Ishikawa (cell line): ENCODE data around the gene IL17C.

Experiments used
- CREB1 ChIP-seq: IDR thresholded peaks from 2 replicates; pipeline ENCODE4 v1.6.1; 2012; ENCODE audit warnings: low read depth
- EGR1 ChIP-seq: IDR thresholded peaks from 2 replicates; pipeline ENCODE4 v1.6.1; 2012
- EP300 ChIP-seq: IDR thresholded peaks from 2 replicates; pipeline ENCODE4 v1.6.1; 2012; ENCODE audit warnings: borderline replicate concordance
- FOXM1 ChIP-seq: IDR thresholded peaks from 2 replicates; pipeline ENCODE4 v1.6.1; 2012; ENCODE audit warnings: low read depth, borderline replicate concordance
- NFIC ChIP-seq: IDR thresholded peaks from 2 replicates; pipeline ENCODE4 v1.6.1; 2012
- RAD21 ChIP-seq: IDR thresholded peaks from 2 replicates; pipeline ENCODE4 v1.6.1; 2012; ENCODE audit warnings: low read depth
- TAF1 ChIP-seq: IDR thresholded peaks from 2 replicates; pipeline ENCODE4 v1.6.1; 2012; ENCODE audit warnings: low read depth, mild to moderate bottlenecking
- TCF12 ChIP-seq: IDR thresholded peaks from 2 replicates; pipeline ENCODE4 v1.6.1; 2012; ENCODE audit warnings: low read depth
- TEAD4 ChIP-seq: IDR thresholded peaks from 2 replicates; pipeline ENCODE4 v1.6.1; 2012
- YY1 ChIP-seq: IDR thresholded peaks from 2 replicates; pipeline ENCODE4 v1.6.1; 2012; ENCODE audit warnings: low read depth
- ZBTB7A ChIP-seq: IDR thresholded peaks from 2 replicates; pipeline ENCODE4 v1.6.1; 2012; ENCODE audit warnings: low read depth
- TF ChIP-seq, protein P1 (sequence below): IDR thresholded peaks from 2 replicates; pipeline ENCODE4 v1.6.1; 2012
- TF ChIP-seq, protein P2 (sequence below): IDR thresholded peaks from 2 replicates; pipeline ENCODE4 v1.6.1; 2012; ENCODE audit warnings: low read depth, mild to moderate bottlenecking
- TF ChIP-seq, protein P3 (sequence below): IDR thresholded peaks from 2 replicates; pipeline ENCODE4 v1.6.1; 2012

DNA sequence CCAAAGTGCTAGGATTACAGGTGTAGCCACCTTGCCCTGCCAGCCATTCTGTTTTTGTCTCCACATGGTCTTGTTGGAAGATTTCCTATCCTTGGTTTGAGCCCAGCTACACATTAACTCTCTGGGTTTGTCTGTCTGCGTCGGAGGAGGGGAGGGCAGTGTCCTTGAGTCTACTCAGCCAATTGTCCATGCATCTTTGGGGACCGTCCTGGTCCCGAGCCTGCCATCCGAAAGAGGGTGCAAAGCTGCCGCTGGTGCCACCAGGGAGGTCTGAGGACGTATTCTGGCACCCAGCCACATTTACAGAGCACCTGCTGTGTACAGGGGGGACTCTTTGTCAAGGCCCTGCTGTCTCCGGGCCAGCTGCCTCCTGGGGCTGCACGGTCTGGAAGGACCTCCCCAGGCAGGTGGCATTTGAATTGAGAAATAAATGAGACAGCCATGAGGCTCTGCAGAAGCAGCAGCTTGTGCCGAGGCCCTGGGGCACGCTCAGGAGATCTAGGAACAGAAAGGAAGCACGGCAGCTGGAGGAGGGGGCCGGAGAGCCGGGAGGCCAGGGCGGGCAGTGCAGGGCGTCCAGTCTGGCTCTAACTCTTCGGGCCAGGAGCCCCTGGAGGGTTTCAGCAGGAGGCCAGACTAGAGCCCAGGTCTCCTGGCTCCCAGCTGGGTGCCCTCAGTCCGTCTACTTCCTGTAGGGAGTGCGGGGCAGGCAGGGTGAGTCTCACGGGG, 11.0 kb downstream of the IL17C start:
- TF ChIP-seq, protein P1, sequence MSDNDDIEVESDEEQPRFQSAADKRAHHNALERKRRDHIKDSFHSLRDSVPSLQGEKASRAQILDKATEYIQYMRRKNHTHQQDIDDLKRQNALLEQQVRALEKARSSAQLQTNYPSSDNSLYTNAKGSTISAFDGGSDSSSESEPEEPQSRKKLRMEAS: no peak
- TF ChIP-seq, protein P2, sequence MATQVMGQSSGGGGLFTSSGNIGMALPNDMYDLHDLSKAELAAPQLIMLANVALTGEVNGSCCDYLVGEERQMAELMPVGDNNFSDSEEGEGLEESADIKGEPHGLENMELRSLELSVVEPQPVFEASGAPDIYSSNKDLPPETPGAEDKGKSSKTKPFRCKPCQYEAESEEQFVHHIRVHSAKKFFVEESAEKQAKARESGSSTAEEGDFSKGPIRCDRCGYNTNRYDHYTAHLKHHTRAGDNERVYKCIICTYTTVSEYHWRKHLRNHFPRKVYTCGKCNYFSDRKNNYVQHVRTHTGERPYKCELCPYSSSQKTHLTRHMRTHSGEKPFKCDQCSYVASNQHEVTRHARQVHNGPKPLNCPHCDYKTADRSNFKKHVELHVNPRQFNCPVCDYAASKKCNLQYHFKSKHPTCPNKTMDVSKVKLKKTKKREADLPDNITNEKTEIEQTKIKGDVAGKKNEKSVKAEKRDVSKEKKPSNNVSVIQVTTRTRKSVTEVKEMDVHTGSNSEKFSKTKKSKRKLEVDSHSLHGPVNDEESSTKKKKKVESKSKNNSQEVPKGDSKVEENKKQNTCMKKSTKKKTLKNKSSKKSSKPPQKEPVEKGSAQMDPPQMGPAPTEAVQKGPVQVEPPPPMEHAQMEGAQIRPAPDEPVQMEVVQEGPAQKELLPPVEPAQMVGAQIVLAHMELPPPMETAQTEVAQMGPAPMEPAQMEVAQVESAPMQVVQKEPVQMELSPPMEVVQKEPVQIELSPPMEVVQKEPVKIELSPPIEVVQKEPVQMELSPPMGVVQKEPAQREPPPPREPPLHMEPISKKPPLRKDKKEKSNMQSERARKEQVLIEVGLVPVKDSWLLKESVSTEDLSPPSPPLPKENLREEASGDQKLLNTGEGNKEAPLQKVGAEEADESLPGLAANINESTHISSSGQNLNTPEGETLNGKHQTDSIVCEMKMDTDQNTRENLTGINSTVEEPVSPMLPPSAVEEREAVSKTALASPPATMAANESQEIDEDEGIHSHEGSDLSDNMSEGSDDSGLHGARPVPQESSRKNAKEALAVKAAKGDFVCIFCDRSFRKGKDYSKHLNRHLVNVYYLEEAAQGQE: no peak
- 0 out of 2 replicates have a peak, but pooled peaks have one; percentile 18 for TF ChIP-seq TCF12
- TF ChIP-seq NFIC: peak; percentile 32; the same call in 1 of the 2 replicates
- no peak for TF ChIP-seq TAF1
- TF ChIP-seq RAD21: no peak
- no peak for TF ChIP-seq ZBTB7A
- TF ChIP-seq, protein P3, sequence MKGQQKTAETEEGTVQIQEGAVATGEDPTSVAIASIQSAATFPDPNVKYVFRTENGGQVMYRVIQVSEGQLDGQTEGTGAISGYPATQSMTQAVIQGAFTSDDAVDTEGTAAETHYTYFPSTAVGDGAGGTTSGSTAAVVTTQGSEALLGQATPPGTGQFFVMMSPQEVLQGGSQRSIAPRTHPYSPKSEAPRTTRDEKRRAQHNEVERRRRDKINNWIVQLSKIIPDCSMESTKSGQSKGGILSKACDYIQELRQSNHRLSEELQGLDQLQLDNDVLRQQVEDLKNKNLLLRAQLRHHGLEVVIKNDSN: no peak
- TF ChIP-seq TEAD4: no peak
- TF ChIP-seq FOXM1: no peak
- no peak for TF ChIP-seq EP300
- no peak for TF ChIP-seq EGR1
- TF ChIP-seq CREB1: no peak
- no peak for TF ChIP-seq YY1
